Activated CD8-positive, alpha-beta memory T cell treated with anti-CD3 and anti-CD28 coated beads for 48 hours (primary cell): ENCODE results near the gene PTPRA.
A peak's percentile ranks its signal among the peaks of the same experiment; 100 is the strongest.
"Not testable (repeated sequence)": the region's sequence is repeated elsewhere in the genome, so short reads cannot be mapped to it uniquely, and the experiment has no call there.

ENCODE experiments used
- DNase-seq, 3 experiments: peaks; one replicate each; pipeline ENCODE4 v3.0.0-alpha.2; 2020; ENCODE audit warnings: low read depth in 2 of 3, low spot score in 2 of 3

PTPRA gene, protein sequence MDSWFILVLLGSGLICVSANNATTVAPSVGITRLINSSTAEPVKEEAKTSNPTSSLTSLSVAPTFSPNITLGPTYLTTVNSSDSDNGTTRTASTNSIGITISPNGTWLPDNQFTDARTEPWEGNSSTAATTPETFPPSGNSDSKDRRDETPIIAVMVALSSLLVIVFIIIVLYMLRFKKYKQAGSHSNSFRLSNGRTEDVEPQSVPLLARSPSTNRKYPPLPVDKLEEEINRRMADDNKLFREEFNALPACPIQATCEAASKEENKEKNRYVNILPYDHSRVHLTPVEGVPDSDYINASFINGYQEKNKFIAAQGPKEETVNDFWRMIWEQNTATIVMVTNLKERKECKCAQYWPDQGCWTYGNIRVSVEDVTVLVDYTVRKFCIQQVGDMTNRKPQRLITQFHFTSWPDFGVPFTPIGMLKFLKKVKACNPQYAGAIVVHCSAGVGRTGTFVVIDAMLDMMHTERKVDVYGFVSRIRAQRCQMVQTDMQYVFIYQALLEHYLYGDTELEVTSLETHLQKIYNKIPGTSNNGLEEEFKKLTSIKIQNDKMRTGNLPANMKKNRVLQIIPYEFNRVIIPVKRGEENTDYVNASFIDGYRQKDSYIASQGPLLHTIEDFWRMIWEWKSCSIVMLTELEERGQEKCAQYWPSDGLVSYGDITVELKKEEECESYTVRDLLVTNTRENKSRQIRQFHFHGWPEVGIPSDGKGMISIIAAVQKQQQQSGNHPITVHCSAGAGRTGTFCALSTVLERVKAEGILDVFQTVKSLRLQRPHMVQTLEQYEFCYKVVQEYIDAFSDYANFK

GRCh38 chr20:2873010-2873746, at the start of gene PTPRA:
PTPRA (plus strand) TSS chr20:2873481; CDS start chr20:2964278, 90,797 bp downstream.
- peak; percentile 75 to 91 (median 78) for DNase-seq

DNA sequence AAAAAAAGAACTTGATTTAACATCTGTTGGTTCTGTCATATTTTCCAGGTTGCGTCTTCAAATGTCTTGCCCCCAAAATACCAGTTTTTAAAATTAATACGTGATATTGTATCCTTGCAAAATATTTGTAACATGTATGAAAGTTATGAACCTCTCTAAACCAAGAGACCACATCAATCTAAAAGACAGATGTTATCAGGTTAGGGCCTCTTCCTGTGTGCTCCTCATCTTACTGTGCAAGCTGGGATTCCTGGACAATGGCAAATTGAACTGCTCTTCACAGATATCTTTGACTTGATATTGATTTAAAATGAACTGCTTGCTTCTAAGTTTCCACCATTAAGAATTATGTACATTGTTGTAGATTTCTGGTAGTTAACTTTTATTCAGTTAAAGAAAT, 47.5 kb upstream of the PTPRA start:
- DNase-seq, result no peak

DNA sequence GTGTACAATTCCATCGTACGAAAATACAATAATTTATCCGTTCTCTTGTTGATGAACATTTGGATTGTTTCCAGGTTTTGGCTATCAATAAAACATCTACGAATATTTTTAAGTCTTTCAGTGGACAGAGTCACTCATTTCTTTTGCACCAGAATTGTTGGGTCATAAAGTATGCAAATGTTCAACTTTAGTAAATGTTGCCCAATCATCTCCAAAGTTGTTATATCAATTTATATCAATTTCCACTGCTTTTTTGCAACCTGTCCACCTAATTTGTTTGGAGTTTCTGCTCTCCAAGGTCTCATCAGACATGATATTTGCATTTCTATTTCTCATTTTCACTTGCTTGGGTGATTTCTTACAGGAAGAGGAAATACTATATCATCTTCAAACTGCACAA, 46.6 kb upstream of the PTPRA start:
- DNase-seq, result no peak

- no peak for DNase-seq
Observed at GRCh38 chr20:2829376-2829775, 43.9 kb upstream of the PTPRA start.

DNA sequence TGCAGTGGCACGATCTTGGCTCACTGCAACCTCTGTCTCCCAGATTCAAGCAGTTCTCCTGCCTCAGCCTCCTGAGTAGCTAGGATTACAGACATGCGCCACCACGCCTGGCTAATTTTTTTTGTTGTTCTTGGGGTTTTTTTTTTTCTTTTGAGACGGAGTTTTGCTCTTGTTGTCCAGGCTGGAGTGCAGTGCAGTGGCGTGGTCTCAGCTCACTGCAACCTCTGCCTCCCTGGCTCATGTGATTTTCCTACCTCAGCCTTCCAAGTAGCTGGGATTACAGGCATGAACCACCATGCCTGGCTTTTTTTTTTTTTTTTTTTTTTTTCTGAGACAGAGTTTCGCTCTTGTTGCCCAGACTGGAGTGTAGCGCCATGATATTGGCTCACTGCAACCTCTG, 42.1 kb upstream of the PTPRA start:
- not testable (repeated sequence) for DNase-seq

DNA sequence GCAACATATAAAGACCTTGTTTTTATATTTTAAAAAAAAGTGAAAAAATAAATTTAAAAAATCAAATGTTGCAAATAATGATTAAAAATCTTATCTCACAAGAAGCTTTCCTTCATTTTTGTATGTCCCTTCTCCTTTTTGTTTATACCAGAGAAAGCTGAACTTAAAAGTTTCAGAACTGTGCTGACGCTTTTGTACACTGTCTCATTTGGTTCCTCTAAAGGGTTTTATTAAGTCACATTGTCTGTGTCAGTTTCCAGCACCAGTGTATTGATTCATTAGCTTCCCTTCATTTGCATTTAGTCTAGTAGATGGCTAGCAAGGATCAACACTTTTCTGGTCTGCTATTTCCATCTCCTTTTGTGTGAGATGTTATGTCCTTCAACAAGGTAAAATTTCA, 39.5 kb upstream of the PTPRA start:
- DNase-seq, result no peak

- DNase-seq, result no peak
Observed at GRCh38 chr20:2834401-2835110, 38.7 kb upstream of the PTPRA start.

DNA sequence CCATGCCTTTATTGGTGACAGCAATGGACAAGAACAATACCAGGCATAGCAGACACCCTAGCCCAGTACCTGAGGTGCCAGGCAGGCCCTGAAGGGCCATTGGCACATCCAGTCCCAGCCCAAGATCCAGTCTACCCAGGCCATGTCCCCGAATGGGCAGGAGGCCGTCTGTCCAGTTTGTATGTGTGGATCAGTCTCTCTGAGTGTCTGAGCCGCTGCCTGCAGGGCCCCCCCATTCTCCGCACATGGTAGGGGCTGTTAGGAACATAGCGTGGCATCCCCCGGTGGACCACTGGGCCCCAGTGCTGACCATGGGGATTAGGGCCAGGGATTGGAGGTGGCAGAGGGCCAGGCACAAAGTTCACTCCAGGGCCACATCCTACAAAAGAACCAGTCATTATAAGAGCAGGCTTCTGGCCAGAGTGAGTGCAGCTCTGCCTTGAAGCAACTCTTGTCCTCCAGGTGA, 37.9 kb upstream of the PTPRA start:
- no peak for DNase-seq

DNA sequence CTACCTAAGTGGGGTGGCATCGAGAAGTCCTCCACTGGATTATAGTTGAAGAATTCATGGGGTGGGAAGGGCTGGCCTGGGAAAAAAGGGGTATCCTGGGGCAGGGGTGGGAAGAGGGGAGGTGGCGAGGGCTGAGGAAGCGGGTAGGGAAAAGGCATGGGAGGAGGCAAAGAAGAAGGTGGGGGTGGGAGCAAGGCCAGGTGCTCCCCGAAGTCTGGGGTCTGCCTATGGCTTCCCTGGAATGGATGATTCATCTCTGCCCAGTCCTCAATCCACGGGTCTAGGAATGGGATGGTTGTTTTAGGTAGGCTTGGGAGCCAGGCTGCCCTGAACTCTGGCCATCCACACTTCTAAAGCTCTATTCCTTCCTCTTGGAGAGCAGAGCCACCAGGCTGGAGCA, 37.2 kb upstream of the PTPRA start:
- DNase-seq, result no peak

DNA sequence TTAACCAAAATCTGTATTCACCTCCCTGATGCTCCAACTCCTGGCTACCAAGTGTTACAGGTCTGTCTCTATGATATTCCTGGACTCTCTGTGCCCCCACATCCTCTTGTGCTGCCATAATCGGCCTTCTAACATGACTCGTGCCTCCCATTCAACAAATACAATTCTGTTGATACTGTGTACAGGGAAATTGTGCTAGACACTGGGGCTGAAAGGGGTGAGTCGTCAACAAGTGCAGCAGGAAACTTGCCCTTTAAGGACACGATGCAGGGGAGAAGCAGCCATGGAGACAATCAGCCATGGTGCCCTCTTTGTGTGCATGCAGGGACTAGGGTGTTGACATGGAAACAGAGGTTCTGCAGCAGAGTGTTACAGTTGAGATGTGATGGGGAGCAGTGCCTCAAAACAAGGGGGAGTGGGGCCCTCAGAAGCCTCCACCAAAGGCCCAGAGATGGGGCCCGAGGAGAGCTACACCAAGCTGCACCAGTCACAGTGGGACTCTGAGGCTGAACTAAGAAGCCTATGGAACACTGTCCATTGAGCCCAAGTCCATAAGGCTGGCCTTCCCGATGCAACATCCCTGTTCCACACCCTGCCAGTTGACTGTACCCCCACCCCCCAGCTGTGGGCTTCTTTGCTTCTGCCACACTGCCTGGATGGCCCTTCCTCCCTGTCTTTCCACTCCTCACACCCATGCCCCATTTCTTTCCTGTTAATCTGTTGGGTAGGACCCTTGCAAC, 35.9 kb upstream of the PTPRA start:
- DNase-seq, result no peak

- DNase-seq, result no peak
Observed at GRCh38 chr20:2838170-2838797, 35.0 kb upstream of the PTPRA start.

- DNase-seq, result no peak
Observed at GRCh38 chr20:2838847-2839671, 34.2 kb upstream of the PTPRA start.

DNA sequence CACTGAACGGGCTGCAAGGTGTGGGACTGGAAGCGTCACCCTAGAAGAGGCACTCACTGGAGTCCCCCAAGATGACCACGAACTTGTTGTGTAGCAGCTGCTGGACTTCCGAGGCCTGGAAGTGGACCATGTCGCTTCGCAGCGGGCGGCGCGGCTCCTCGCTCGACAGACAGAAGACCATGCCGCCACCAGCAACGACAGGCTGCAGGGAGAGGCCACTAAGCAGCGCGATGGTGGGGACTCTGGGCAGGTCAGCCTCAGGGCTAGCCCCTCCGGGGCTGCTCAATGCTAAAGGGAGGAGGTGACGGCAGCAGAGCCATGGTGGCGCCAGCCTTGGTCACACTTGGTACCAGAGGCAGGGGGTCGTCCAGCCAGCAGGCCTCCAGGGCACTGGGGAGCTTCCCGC, 33.5 kb upstream of the PTPRA start:
- no peak for DNase-seq

DNA sequence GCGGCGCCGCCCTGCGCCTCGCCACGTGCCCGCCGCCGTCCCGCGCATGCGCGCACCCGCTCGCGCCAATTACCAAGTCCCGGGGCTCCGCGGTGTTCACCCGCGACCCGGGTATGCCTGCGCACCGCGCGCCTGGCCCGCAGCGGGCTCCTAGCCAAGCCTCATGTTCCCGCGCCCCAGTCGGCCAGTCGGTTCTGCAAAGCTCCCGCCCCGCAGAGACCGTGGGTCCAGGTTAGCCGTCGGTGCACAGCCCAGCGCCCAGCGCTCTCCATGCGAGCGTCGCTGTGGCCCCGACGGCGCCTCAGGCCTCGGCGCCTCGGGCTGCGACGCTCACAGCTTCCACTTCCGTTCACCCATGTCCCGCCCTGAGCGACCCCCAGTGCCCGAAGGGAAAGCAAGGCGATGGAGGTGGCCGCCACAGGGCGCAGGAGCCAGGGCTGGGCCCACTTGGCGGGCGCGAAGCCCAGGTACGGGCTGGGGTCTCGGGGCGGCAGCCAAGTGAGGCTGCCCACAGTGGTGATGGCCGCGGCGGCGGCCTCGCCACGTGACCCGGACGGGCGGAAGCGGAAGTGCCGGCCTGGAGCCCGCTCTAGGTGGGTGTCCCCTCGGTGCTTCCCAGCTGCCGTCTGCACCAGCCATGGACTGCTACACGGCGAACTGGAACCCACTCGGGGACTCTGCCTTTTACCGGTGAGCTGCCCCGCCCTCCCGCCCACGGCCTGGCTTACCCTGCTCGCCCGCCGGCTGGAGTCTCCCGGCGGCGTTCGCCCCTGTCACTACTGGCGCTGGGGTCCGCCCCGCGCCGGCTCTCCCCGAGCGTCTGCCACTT, 32.9 kb upstream of the PTPRA start, which contains the start of the genes PCED1A and VPS16:
Gene PCED1A (minus strand): TSS at position 518 of the 829 bp plus-strand sequence. CDS start 743 bp downstream, outside the sequence.
Gene VPS16 (plus strand): TSS at position 608 of the 829 bp plus-strand sequence. CDS start 30 bp downstream, at position 638.
- peak; percentile 76 to 92 (median 85) for DNase-seq

DNA sequence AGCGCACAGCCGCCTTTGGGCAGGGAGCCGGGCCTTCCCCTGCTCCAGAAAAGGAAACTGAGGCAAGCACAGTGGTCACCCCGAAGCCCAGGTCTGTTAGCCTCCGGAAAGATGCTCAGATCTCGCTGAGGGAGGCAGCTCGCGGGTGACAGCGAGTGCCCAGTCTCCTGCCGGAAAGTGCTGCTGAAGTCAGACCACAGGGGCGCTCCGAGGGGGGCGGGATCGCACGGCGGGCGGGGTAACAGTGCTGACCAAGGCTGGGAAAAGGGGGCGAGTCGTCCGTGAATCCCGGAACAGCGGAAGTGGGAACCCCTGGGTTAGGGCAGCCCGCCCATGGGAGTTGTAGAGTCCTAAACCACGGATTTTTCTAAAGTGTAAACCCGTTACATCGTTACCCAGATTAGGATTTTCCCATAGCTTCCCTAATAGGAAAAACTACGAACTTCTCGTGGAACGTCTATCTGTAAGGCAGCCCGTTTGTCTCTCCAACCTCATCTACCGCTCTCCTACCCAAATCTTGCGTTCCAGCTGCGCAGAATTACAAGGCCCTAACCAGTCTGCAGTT, 32.2 kb upstream of the PTPRA start:
- DNase-seq, result peak in 1 of 3 experiments; percentile 26

- DNase-seq, result no peak
Observed at GRCh38 chr20:2845607-2846006, 27.7 kb upstream of the PTPRA start.

DNA sequence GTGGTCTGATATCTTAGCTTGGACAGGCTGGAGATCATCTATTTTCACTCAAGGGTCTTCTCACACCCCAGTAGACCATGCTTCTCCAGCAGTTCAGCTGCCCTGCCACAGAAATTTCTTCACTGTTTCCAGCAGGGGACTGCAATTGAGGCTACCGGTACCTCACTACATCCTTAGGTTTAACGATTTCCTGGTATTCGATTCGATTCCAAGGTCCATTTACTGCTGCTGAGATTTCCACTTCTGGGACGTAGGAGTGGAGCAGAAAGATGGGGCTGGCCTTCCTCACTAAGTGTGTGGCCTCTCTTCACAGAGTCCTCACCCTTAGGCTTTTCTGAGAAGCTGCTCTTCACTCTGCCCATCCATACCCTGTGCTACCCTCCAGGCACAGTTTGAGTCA, 26.6 kb upstream of the PTPRA start:
- DNase-seq, result no peak
